Lower leg skin (tissue), 3 donors: ENCODE results near the gene LYPLA2.

Source experiments
- CTCF ChIP-seq, 3 donors: fragments of 450-650 bp; IDR thresholded peaks; one replicate each; pipeline ENCODE4 v1.5.1; 2016; ENCODE audit warnings: antibody characterized with exemption in 3 of 3, mild to moderate bottlenecking in 3 of 3, moderate library complexity in 2 of 3
- POLR2A ChIP-seq, 2 donors: fragments of 450-650 bp; IDR thresholded peaks; one replicate each; pipeline ENCODE4 v1.6.1; 2016 to 2017; ENCODE audit warnings: antibody characterized with exemption in 2 of 2, mild to moderate bottlenecking in 1 of 2, moderate library complexity in 1 of 2

DNA sequence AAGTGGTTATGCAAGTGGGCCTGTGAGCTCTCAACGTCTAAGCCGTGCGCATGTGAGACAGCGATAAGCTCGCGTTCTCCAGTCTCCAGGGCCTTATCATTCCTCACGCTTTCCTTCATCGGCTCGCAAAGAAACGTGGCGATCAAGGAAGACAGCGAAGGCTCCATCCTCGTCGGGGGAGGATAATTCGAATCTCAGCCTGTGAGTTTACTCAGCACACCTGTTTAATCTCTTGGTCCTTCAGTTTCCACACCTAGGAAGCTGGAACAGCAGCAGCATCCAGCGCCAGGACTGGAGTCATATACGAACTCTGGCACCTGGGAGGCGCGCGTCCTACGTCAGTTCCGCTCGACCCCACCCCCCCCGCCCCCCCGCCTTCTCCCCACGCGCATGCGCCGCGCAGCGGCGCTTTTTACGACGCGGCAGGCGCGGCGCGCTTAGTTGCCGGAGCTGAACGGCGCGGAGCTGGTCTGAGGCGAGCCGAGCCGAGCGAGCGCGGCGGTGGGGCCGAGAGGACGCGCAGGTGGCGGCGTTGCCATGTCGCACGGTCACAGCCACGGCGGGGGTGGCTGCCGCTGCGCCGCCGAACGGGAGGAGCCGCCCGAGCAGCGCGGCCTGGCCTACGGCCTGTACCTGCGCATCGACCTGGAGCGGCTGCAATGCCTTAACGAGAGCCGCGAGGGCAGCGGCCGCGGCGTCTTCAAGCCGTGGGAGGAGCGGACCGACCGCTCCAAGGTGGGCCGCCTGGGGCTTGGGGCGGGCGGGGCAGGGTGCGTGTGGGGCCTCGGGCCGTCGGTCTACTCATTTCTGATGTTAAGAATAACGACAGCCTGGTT, 12.7 kb upstream of the LYPLA2 start, which contains the start of gene PITHD1:
- TF ChIP-seq POLR2A (IDR thresholded peaks at IDR 0.05) (no peak), CTCF (IDR thresholded peaks at IDR 0.05) (no peak)
